Sigmoid colon (tissue), 4 donors: ENCODE measurements around the gene CDH13.

ENCODE experiments used
- EP300 ChIP-seq, 4 donors: sonication (generic); formaldehyde crosslinking; IDR thresholded peaks; one replicate each; pipeline ENCODE4 v1.6.1; 2017; ENCODE audit warnings: antibody characterized with exemption in 4 of 4
- POLR2A ChIP-seq, 2 donors: fragments of 450-650 bp; IDR thresholded peaks; one replicate each; pipeline ENCODE4 v1.6.1; 2016; ENCODE audit warnings: antibody characterized with exemption in 2 of 2, mild to moderate bottlenecking in 2 of 2, moderate library complexity in 2 of 2
- POLR2AphosphoS5 ChIP-seq, 4 donors: sonication (generic); formaldehyde crosslinking; IDR thresholded peaks; one replicate each; pipeline ENCODE4 v1.6.1; 2017; ENCODE audit warnings: antibody characterized with exemption in 4 of 4
- TF ChIP-seq, protein P1 (sequence below), 4 experiments: fragments of 450-650 bp in 3 of 4; fragments of 200-600 bp in 1 of 4; IDR thresholded peaks; one replicate each; pipeline ENCODE4 v1.5.1; 2016 to 2019; ENCODE audit warnings: antibody characterized with exemption in 4 of 4, mild to moderate bottlenecking in 3 of 4, moderate library complexity in 2 of 4

GRCh38 chr16:82655072-82655714 lies 28.4 kb downstream of the CDH13 start:
- TF ChIP-seq POLR2A (IDR thresholded peaks at IDR 0.05) (no peak), EP300 (IDR thresholded peaks at IDR 0.05) (no peak), POLR2AphosphoS5 (IDR thresholded peaks at IDR 0.05) (no peak)
- TF ChIP-seq, protein P1, sequence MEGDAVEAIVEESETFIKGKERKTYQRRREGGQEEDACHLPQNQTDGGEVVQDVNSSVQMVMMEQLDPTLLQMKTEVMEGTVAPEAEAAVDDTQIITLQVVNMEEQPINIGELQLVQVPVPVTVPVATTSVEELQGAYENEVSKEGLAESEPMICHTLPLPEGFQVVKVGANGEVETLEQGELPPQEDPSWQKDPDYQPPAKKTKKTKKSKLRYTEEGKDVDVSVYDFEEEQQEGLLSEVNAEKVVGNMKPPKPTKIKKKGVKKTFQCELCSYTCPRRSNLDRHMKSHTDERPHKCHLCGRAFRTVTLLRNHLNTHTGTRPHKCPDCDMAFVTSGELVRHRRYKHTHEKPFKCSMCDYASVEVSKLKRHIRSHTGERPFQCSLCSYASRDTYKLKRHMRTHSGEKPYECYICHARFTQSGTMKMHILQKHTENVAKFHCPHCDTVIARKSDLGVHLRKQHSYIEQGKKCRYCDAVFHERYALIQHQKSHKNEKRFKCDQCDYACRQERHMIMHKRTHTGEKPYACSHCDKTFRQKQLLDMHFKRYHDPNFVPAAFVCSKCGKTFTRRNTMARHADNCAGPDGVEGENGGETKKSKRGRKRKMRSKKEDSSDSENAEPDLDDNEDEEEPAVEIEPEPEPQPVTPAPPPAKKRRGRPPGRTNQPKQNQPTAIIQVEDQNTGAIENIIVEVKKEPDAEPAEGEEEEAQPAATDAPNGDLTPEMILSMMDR (IDR thresholded peaks at IDR 0.05) = no peak
